NT2/D1 (cell line): ENCODE measurements around the gene PHYKPL.

Experiments used
- DNase-seq: peaks from one replicate; pipeline ENCODE4 v3.0.0-alpha.2; 2011; ENCODE audit warnings: low read depth, low spot score
- H3K27me3 ChIP-seq: 2 replicates; pipeline ENCODE4 v1.6.0; 2011; ENCODE audit warnings: mild to moderate bottlenecking; ENCODE audit not compliant: insufficient read length, insufficient read depth
- H3K36me3 ChIP-seq: 2 replicates; pipeline ENCODE4 v1.6.1; 2011; ENCODE audit warnings: mild to moderate bottlenecking, low read length, mixed read lengths; ENCODE audit not compliant: insufficient read depth, insufficient read length
- H3K4me1 ChIP-seq: 2 replicates; pipeline ENCODE4 v1.5.1; 2011; ENCODE audit not compliant: insufficient read depth, insufficient read length
- H3K4me3 ChIP-seq: 2 replicates; pipeline ENCODE4 v1.5.1; 2011; ENCODE audit warnings: low read depth; ENCODE audit not compliant: insufficient read length
- H3K9ac ChIP-seq: 2 replicates; pipeline ENCODE4 v1.6.0; 2011; ENCODE audit warnings: low read depth; ENCODE audit not compliant: insufficient read length
- H3K9me3 ChIP-seq: 2 replicates; pipeline ENCODE4 v1.5.1; 2011; ENCODE audit warnings: mild to moderate bottlenecking, low read length; ENCODE audit not compliant: insufficient read depth
- SUZ12 ChIP-seq: IDR thresholded peaks from 2 replicates; pipeline ENCODE4 v1.6.1; 2011; ENCODE audit not compliant: insufficient read length, insufficient read depth; ENCODE audit errors: extremely low read depth
- YY1 ChIP-seq: IDR thresholded peaks from 2 replicates; pipeline ENCODE4 v1.6.1; 2011; ENCODE audit not compliant: insufficient read length, insufficient read depth
- ZNF274 ChIP-seq: IDR thresholded peaks from 2 replicates; pipeline ENCODE4 v1.6.1; 2011; ENCODE audit warnings: mild to moderate bottlenecking, low read depth, low read length

PHYKPL gene

DNA sequence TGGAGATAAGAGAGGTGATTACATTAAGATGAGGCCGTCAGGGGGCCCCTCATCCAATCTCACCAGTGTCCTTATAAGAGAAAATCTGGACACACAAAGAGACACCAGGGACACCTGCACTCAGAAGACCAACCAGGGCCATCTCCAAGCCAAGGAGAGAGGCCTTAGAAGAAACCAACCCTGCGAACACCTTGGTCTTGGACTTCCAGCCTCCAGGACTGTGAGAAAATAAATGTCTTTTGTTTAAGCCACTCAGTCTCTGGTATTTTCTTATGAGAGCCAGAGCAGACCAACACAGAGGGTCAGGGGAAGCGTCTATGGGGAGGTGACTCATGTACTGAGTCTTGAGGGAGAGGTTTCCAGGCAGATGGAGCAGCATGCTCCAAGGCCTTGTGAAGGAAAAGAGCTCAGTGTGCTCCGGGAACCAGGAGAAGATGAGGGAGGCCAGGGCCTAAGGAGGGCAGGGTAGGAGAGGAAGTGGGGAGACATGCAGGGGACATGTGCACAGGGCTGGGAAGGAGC is 5.4 kb downstream of the PHYKPL start:
- TF ChIP-seq SUZ12 (no peak), YY1 (no peak), ZNF274 (no peak)
- Histone ChIP-seq H3K36me3 (peaks cover 85% of the 10 kb centered on the region), H3K27me3 (no peaks in the 10 kb centered on the region), H3K9ac (no peak overlapping the region), H3K9me3 (no peaks in the 10 kb centered on the region), H3K4me1 (peaks cover 17% of the 10 kb centered on the region), H3K4me3 (no peak overlapping the region)
- no peak for DNase-seq

DNA sequence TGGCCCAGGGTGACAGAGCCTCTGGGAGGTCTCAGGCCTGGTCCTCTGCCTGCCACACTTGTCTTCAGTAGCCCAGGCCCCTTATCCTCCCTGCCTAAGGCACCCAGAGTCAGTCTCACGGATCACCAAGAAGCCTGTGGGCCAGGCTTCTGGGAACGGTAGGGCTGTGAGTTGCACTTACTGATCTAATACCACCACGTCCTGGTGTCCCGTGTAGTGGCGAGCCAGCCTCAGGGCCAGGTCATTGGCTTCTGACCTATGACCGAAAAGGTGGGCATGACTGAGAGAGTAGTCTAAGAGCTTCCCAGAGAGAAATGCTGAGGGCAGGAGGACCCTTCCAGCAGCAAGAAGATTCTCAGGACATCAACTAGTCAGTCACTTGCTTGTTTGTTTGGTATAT is 7.4 kb downstream of the PHYKPL start:
- H3K4me1 ChIP-seq: peaks cover 8% of the 10 kb centered on the region
- H3K9me3 ChIP-seq: no peaks in the 10 kb centered on the region
- no peak overlapping the region for H3K9ac ChIP-seq
- no peak overlapping the region for H3K4me3 ChIP-seq
- DNase-seq: no peak
- TF ChIP-seq YY1: no peak
- TF ChIP-seq ZNF274: no peak
- no peak for TF ChIP-seq SUZ12
- H3K27me3 ChIP-seq: no peaks in the 10 kb centered on the region
- H3K36me3 ChIP-seq: peaks cover 85% of the 10 kb centered on the region

DNA sequence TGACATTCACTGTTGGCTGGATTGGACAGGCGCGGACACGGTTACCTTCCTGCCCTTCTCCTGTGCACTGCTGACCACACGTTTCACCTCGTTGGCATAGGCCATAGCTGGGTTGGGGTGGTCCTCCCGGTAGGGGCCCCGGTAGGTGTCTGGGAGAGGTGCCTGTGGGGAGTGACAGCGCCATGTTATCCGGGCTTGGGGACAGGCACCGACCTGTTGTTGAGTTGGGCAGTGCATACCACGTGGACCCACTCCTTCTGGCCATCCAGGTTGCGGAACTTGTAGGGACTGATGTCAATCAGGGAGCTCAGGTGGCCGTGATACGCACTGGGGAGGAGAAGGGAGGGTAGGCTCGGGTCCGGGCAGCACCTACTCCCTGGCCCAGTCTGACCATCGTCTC is 8.2 kb downstream of the PHYKPL start:
- peaks cover 81% of the 10 kb centered on the region for H3K36me3 ChIP-seq
- H3K9me3 ChIP-seq: no peaks in the 10 kb centered on the region
- no peak for DNase-seq
- H3K4me1 ChIP-seq: peaks cover 6% of the 10 kb centered on the region
- H3K4me3 ChIP-seq: no peak overlapping the region
- TF ChIP-seq ZNF274 (no peak), SUZ12 (no peak), YY1 (no peak)
- no peaks in the 10 kb centered on the region for H3K27me3 ChIP-seq
- no peak overlapping the region for H3K9ac ChIP-seq

DNA sequence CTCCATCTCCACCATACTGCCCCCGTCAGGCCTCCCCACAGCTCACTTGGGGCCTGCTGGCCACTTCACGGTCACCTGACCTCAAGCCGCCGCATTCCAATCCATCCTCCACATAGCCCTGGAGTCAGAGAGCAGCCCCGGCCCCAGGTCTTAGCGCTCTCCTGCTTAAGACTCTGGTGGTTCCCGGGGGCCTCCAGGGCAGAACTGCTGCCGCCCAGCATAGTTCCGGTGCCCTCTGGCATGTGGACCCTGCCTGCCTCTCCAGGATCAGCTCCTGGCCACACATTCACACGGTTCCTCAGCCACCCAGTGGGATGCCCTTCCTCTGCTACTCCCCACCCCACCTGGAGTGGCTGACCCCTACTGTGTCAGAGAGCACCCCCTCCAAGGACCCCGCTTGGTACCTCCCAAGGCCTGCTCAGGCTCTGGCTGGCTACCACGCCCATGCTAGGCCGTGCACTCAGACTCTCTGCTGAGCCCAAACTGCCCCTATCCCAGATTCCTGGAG is 8.7 kb downstream of the PHYKPL start:
- H3K36me3 ChIP-seq: peaks cover 76% of the 10 kb centered on the region
- TF ChIP-seq YY1 (no peak), SUZ12 (no peak), ZNF274 (no peak)
- H3K9ac ChIP-seq: no peak overlapping the region
- no peaks in the 10 kb centered on the region for H3K27me3 ChIP-seq
- H3K4me1 ChIP-seq: peaks cover 6% of the 10 kb centered on the region
- no peaks in the 10 kb centered on the region for H3K9me3 ChIP-seq
- no peak overlapping the region for H3K4me3 ChIP-seq
- no peak for DNase-seq

DNA sequence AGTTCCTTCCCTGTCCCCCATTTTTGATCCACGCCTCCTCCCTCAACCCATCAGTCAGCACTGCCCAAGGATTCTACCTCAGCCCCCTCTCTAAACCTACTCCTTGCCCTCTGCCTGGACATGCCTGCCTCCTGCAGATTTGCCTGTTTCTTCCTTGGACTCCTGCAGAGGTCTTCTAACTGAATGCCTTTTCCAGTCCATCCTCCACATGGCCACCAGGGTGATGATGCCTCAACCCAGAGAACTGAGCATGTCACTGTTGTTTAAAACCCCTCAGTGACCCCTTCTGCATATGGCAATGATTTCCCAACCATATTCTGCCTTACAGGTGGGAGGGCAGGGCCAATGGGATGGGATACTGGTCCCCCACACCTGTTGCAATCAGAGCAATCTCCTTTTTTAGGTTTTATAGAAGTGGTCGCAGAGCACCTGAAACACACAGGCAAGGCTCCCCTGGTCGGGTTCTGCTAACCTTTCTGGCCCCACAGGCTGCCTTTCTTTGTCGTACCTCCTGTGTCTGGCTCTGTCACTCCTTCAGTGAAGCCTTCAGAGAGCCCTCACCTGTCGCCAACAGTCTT is 9.3 kb downstream of the PHYKPL start:
- peaks cover 73% of the 10 kb centered on the region for H3K36me3 ChIP-seq
- TF ChIP-seq SUZ12 (no peak), YY1 (no peak), ZNF274 (no peak)

DNA sequence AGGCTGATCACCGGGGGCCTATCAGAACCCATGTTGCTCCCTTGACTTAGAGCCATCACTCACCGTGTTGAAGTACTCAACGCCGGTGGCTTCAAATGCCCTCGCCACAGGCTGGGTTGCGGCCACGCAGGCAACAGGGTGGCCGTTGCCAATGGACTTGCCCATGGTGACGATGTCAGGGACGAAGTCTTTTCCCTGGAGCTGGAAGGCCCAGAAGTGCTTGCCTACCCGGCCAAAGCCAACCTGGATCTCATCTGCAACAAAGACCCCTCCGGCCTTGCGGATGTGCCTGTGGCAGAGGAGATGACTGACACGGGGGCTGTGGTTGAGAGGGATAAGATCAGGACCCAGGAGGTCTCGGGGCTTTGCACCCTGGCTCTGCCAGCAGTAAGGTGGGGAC is 10.3 kb downstream of the PHYKPL start:
- H3K36me3 ChIP-seq: peaks cover 66% of the 10 kb centered on the region
- no peaks in the 10 kb centered on the region for H3K27me3 ChIP-seq
- no peak for DNase-seq
- peaks cover 6% of the 10 kb centered on the region for H3K4me1 ChIP-seq
- no peak overlapping the region for H3K4me3 ChIP-seq
- no peak overlapping the region for H3K9ac ChIP-seq
- H3K9me3 ChIP-seq: no peaks in the 10 kb centered on the region
- TF ChIP-seq YY1: no peak
- no peak for TF ChIP-seq SUZ12
- TF ChIP-seq ZNF274: no peak

More for the DNA sequence above, 9.3 kb downstream of the PHYKPL start:
- DNase-seq: no peak
- Histone ChIP-seq H3K4me3 (no peak overlapping the region), H3K9ac (no peak overlapping the region), H3K27me3 (no peaks in the 10 kb centered on the region), H3K4me1 (peaks cover 6% of the 10 kb centered on the region), H3K9me3 (no peaks in the 10 kb centered on the region)

DNA sequence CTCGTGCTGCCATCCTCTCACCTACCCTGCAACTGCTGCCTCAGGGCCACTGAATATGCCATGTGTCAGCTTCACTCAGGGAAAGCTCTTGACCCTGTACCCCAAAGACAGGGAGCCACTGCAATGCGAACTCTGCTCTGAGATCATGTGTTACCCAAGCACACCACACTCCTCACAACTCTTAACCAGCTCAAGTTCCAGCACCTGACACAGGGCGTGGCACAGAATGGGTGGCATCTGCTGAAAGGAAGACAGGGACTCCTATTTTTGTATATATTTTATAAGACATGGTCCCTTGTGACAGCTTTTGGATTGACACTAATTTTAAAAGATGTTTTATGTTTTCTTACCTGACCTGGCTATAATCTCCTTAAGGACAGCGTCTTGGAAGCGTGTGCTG is 10.7 kb downstream of the PHYKPL start:
- DNase-seq: no peak
- Histone ChIP-seq H3K4me1 (peaks cover 6% of the 10 kb centered on the region), H3K9me3 (no peaks in the 10 kb centered on the region), H3K36me3 (peaks cover 63% of the 10 kb centered on the region), H3K4me3 (no peak overlapping the region), H3K27me3 (no peaks in the 10 kb centered on the region), H3K9ac (no peak overlapping the region)
- TF ChIP-seq ZNF274 (no peak), SUZ12 (no peak), YY1 (no peak)

DNA sequence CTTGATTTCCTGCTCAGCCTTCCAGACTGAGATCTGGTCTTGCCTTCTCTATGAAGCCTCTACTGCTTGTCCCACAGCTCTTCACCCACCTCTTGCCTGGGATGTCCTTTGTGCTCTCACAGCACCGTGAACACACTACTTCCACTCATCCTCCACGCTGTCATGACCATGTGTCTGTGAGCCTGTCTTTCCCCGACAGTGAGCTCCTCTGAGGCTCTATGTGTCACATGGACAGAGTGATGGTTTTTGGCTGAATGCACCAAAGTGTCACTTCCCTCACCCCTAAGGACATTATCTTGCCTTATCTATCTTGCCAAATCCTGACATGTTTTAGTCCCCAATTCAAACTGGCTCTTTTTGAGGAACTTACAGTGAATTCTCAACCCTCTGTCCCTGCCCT is 11.3 kb downstream of the PHYKPL start:
- Histone ChIP-seq H3K4me1 (peaks cover 6% of the 10 kb centered on the region), H3K36me3 (peaks cover 63% of the 10 kb centered on the region), H3K9ac (no peak overlapping the region), H3K9me3 (no peaks in the 10 kb centered on the region), H3K4me3 (no peak overlapping the region), H3K27me3 (no peaks in the 10 kb centered on the region)
- DNase-seq: no peak
- TF ChIP-seq YY1 (no peak), ZNF274 (no peak), SUZ12 (no peak)
